Measurements from ENCODE around the gene PRPH. TPM values are rescaled to one million over a fixed set of nuclear protein-coding genes. Genes with fewer than 3 reads are reported as not detected.
A peak's percentile ranks its signal among the peaks of the same experiment; 100 is the strongest.

PRPH gene
- total and polyA plus RNA-seq, 9 of the 15 experiments (the other 6 are each of a cell fraction or from before 2014, with no cell fraction given): 0.27 to 1.9 (median 1.3) TPM; not detected in 1

DNA sequence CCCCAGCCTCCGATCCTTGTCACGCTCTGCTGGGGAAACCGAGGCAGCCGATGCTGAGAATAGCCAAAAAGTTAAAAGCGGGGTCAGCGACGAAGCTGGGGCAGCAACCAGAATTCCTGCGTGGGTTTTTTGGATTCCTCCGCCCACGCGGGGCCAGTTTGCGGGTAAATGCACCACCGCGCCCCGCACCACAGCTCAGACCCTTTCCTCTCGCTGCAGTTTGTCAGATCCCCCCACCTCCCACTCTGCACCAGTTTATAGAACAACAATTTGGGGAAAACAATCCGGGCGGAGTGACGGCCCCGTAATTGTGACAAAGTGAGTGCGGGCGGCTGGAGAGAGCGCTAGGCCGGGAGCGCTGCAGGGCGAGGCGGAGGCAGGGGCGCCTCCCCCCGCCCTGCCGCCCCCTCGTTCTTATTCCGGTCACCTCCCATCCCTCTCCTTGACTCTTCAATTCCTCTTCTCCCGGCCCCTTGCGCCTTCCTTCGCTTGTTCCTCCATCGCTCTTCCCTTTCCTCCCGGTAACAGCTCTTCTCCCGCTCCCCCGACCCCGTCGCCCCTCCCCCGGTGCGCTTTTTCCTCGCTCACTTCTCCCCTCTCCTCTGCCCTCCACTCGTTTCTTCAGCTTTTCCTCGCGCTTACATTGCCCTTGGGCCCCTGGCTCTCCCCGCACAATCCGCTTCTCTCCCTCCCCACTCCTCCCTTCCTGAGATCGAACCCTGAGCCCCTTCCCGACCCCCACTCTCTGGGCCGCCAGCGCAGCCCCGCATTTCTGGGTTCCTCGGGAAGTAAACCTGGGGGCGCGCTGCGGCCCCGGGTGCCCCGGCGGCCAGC is 51.1 kb downstream of the PRPH start (continued):
- TF ChIP-seq, protein P1, sequence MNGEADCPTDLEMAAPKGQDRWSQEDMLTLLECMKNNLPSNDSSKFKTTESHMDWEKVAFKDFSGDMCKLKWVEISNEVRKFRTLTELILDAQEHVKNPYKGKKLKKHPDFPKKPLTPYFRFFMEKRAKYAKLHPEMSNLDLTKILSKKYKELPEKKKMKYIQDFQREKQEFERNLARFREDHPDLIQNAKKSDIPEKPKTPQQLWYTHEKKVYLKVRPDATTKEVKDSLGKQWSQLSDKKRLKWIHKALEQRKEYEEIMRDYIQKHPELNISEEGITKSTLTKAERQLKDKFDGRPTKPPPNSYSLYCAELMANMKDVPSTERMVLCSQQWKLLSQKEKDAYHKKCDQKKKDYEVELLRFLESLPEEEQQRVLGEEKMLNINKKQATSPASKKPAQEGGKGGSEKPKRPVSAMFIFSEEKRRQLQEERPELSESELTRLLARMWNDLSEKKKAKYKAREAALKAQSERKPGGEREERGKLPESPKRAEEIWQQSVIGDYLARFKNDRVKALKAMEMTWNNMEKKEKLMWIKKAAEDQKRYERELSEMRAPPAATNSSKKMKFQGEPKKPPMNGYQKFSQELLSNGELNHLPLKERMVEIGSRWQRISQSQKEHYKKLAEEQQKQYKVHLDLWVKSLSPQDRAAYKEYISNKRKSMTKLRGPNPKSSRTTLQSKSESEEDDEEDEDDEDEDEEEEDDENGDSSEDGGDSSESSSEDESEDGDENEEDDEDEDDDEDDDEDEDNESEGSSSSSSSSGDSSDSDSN (IDR thresholded peaks at IDR 0.05; ENCODE audit: borderline replicate concordance in 1 of 2, low read depth in 2 of 2, low read length in 2 of 2): 0 out of 4 replicates have a peak, but pooled peaks of 1 of the 2 experiments have one; percentile 1
- TF ChIP-seq NR3C1 (CRISPR knock-in tag; IDR thresholded peaks at IDR 0.05): no peak
- TF ChIP-seq PHF20 (IDR thresholded peaks at IDR 0.05; ENCODE audit: partially characterized antibody): peak; percentile 7
- no peak for TF ChIP-seq U2AF2 (optimal IDR thresholded peaks at IDR 0.05; ENCODE audit: low read depth, low read length)
- TF ChIP-seq NR2C2 (CRISPR knock-in tag; IDR thresholded peaks at IDR 0.05): no peak
- no peak for TF ChIP-seq NR2C2 (tag; IDR thresholded peaks at IDR 0.05)

Data from K562 (cell line).